GM19025 (cell line): ENCODE measurements around the gene SORBS1.
"Not testable (repeated sequence)": the region's sequence is repeated elsewhere in the genome, so short reads cannot be mapped to it uniquely, and the experiment has no call there.

Source experiments
- ATAC-seq: cut with Tn5 transposase; IDR thresholded peaks from one replicate; pipeline ENCODE4 v1.9.1; 2021; ENCODE audit warnings: mild to moderate bottlenecking, low read depth, moderate library complexity; ENCODE audit not compliant: unreplicated experiment

The SORBS1 gene

GRCh38 chr10:95360122-95360714 lies 201.0 kb downstream of the SORBS1 start:
- no peak for ATAC-seq

DNA sequence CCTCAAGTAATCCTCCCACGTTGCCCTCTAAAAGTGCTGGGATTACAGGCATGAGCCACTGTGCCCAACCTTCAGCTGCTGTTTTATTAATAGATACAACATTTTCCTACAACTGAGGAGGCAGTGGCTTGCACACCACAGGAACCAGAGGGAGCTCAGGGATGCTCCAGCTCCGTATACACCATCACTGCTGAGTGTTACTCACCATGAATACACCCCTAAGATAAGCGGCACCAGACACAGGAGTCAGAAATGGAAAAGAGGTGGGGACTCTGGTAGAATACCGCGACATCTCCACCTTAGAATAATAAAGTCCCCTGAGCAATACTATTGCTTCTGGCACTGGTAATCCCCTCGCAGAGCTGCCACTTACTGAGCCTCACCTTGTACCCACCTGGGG lies 201.7 kb downstream of the SORBS1 start:
- no peak for ATAC-seq

- ATAC-seq = no peak
Measured at GRCh38 chr10:95356190-95356955, 204.8 kb downstream of the SORBS1 start.

- ATAC-seq = no peak
Measured at GRCh38 chr10:95355301-95355700, 205.9 kb downstream of the SORBS1 start.

GRCh38 chr10:95354110-95354509 lies 207.1 kb downstream of the SORBS1 start:
- ATAC-seq = no peak

DNA sequence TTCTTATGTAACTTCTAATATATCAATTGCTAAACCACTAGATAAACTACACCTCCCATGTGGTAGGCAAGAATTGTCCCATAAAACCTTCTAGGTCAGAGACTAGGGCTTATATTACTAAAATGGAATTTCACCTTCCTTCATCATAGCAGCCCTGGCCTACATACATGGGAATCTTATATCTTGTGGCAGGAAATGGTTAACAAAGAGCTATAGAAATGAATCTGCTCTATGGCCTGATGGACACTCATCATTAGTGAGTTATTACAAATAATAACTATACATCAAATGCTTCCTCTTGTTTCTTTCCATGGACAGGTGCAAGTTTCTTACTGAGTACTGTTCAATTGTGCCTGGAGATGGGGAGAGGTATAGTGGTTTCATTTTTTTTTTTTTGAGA lies 208.0 kb downstream of the SORBS1 start:
- ATAC-seq = no peak

DNA sequence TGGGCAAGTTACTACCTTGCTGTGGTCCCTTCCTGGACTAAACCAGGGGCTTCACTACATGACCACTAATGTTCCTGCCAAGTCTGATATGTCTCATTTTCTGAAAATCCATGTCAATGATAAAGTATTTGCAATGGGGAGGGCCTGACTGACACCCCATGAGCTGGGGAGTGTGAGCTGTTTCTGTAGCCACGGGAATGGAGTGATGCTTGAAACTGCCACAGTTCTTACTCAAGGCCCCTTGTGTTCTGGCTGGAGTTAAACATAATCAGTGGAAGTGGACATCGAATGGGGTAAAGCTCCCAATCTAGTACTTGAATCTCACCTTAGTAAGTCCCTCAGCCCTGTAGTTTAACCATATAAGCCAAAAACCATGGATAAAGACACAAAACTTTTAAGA lies 208.5 kb downstream of the SORBS1 start:
- no peak for ATAC-seq

GRCh38 chr10:95350830-95351228 lies 210.3 kb downstream of the SORBS1 start:
- no peak for ATAC-seq

GRCh38 chr10:95350219-95350829 lies 210.8 kb downstream of the SORBS1 start:
- ATAC-seq = no peak

DNA sequence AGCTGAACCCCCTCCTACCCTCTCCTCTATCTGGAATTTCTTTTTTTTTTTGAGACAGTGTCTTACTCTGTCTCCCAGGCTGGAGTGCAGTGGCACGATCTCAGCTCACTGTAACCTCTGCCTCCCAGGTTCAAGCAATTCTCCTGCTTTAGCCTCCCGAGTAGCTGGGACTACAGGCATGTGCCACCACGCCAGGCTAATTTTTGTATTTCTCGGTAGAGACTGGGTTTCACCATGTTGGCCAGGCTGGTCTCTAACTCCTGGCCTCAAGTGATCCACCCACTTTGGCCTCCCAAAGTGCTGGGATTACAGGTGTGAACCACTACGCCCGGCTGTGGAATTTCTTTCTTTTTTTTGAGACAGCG lies 213.8 kb downstream of the SORBS1 start:
- ATAC-seq = not testable (repeated sequence)

DNA sequence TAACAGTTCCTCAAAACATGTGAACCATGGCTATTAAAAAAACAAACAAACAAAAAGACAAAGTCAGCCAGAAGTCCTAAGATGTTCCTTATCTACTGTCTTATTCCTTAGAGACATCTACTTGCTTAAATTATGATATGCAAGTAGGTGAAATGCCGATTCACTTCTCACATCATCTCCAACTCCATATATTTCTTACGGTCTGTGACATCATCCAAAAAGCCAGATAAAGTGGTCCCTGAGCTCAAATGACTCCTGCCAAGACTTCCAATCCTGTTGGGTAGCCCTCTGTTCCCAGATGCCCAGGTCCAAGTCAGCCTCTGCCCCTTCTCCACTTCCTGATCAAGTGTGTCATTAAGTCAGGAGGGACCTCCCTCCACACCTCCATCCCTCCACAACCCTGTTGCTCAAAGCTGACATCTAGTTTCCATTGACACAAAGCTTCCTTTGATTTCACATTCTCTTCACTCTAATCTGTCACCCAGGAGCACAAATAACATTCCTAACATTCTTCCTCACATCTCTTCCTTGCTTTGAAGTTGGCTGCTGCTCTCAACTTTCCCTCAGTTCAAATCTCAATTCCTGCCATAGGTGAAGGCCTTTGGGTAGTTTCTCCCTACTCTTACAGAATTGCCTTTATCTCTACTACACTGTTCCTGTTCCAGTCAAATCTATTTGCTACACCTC lies 214.3 kb downstream of the SORBS1 start:
- ATAC-seq = no peak

- ATAC-seq = no peak
Measured at GRCh38 chr10:95343573-95343972, 217.6 kb downstream of the SORBS1 start.

DNA sequence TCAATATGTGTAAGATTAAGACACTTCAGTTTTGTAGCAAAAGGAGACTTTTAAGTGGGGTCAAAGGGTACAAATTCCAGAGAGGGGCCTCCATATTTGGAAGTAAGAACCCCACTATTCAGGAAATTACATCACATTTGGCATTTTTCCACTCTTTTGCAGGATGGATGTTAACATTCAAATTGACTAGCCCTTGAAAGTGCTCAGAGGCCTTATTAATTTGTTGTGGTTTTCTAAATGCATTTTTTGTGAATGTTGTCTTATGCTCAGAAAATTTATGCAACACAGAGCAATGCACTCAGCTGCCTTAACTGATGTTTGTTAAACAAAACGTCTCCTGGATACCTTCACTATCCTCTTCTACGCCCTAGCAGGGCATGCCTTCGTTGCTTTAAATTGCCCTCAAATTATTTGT lies 219.4 kb downstream of the SORBS1 start:
- ATAC-seq = no peak

DNA sequence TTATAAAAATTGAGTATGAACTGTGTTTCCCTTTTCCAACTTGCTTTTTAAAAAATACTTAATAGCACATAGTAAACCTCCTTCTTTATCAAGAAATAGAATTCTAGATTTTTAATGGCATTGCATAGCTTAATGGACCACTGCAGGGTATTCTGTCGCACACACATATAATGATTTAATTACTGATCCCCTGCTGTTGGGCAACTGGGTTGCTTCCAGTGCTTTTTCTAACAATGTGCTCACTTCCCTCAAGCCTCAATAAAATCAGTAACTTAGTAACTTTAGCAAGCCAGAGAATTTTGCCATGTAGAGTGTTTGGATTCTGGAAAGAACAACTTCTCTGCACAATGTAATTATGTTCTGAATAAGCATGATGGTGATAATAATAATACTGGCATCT lies 221.3 kb downstream of the SORBS1 start:
- no peak for ATAC-seq

DNA sequence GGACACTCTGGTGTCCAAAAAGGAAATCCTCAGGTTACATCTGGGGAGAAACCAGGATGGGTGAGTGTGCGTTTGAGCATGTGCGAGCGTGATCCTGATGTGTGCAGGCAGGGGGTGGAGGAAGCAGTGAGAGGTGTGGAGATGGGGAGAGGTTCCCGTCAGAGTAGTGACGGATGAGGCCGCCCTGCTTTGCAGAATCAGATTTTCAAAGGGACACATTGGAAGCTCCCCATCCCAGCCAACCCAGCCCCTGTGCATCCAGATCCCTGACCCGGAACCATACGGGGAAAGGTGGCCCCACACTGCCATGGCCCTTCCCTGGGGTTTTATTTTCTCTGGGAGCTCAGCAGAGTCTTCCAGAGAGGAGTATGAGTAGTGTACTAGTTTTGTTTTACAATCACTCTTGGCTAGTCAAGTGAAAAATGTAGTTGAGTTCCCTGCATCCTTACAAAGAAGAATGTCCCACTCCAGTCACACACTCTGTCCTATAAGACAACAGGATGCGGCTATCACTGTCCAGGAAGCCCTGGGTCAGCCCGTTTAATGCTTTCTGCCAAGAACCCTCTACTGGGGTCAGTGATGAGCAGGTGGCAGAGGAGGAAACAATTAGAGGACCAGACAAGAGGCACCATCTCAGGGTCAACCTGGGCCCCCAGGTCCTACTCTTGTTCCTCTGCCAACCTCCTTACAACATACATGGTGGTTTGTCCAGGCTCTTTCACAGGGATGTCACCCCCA lies 223.6 kb downstream of the SORBS1 start:
- no peak for ATAC-seq

GRCh38 chr10:95336702-95337101 lies 224.5 kb downstream of the SORBS1 start:
- ATAC-seq = no peak

GRCh38 chr10:95335933-95336699 lies 225.1 kb downstream of the SORBS1 start:
- no peak for ATAC-seq

DNA sequence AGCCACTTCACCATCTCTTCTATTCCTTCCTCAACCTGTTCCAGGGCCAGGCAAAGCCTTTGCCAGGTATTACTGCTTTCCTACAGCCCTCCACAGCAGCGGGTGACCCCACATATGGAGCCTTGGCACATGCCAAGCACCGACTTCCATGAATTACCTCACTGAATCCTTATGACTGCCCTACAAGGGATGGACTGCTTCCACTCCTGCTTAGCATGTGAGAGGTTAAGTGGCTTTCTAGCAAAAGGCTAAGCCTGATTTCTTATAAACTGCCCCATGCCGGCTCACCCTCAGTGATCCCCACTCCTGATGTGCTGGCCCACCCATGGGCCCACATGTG lies 226.4 kb downstream of the SORBS1 start:
- ATAC-seq = no peak

- no peak for ATAC-seq
Measured at GRCh38 chr10:95333997-95334804, 227.0 kb downstream of the SORBS1 start.
